ENCODE measurements around the gene PATL2.
"Not testable (repeated sequence)": the region's sequence is repeated elsewhere in the genome, so short reads cannot be mapped to it uniquely, and the experiment has no call there.

Gene PATL2

DNA sequence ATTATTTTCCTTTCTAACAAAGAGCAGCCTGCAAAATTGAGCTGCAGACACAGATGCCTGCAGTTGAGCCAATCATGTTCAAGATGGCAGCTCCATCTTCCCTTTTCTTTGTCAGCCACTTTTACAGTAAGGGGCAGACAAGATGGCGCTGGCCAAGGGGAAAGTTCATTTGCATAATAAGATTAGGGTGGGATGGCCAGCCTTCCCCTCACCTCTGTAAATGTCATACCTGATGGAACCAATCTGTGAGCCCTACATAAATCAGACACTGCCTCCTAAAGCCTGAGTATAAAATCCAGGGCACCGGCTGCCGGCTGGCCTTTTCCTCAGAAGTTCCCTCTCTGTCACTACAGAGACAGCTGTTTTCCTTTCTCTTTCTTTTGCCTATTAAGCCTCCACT, 15.8 kb downstream of the PATL2 start:
- no peak for FAIRE-seq
- no peak for DNase-seq (ENCODE audit: insufficient read length, low spot score)

DNA sequence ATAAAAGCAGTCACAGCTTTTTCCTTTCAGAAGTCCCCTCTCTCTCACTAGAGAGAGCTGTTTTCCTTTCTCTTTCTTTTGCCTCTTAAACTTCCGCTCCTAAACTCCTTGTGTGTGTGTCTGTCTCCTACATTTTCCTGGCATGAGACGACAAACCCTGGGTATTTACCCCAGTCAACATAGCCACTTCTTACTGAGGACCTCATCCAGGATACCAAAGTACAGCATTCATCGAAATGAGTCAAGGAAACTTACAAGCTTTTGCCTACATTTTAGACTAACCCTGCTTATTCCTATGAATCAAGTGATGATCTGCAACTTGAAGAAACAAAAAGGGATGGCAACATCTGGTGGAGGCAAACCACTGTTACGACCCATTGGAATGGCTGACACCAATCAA, 16.7 kb downstream of the PATL2 start:
- FAIRE-seq (no peak), DNase-seq (ENCODE audit: insufficient read length, low spot score) (no peak)

DNA sequence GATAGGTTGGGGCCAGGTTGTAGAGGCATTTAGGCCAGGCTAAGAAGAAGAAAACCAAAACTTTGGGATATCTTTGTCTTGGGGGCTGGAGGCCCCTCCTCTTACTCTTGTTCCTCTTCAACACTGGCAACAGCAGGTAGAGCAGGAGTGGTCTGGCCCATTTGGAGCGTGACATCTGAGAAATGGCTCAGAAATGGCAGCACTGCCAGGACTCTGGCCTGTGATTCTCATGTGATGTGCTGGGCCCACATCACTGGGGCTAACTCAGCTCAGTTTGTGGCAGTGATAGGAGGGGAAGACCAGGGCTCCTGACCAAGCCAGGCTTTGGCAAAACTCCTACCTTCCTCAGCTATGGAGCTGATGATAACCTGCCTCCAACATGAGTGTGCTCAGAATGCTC, 18.5 kb downstream of the PATL2 start:
- no peak for DNase-seq (ENCODE audit: insufficient read length, low spot score)

DNA sequence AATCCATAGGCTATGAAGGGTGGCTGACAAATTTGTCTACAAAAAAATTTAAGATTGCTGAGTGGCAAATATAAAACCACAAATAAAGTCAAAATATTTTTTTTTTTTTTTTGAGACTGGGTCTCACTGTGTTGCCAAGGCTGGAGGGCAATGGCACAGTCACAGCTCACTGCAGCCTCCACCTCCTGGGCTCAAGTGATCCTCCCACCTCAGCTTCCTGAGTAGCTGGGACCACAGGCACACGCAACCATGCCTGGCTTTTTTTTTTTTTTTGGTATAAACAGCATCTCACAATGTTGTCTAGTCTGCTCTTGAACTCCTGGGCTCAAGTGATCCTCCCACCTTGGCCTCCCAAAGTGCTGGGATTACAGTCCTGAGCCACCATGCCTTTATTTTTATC, 20.9 kb downstream of the PATL2 start:
- DNase-seq (ENCODE audit: insufficient read length, low spot score); FAIRE-seq: not testable (repeated sequence)

More for the DNA sequence above, 18.5 kb downstream of the PATL2 start:
- FAIRE-seq: no peak

DNA sequence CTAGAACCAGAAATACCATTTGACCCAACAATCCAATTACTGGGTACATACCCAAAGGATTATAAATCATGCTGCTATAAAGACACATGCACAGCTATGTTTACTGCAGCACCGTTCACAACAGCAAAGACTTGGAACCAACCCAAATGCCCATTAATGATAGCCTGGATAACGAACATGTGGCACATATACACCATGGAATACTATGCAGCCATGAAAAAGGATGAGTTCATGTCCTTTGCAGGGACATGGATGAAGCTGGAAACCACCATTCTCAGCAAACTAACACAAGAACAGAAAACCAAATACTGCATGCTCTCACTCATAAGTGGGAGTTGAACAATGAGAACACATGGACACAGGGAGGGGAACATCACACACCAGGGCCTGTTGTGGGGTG, 21.8 kb downstream of the PATL2 start:
- DNase-seq (ENCODE audit: insufficient read length, low spot score); FAIRE-seq: not testable (repeated sequence)

DNA sequence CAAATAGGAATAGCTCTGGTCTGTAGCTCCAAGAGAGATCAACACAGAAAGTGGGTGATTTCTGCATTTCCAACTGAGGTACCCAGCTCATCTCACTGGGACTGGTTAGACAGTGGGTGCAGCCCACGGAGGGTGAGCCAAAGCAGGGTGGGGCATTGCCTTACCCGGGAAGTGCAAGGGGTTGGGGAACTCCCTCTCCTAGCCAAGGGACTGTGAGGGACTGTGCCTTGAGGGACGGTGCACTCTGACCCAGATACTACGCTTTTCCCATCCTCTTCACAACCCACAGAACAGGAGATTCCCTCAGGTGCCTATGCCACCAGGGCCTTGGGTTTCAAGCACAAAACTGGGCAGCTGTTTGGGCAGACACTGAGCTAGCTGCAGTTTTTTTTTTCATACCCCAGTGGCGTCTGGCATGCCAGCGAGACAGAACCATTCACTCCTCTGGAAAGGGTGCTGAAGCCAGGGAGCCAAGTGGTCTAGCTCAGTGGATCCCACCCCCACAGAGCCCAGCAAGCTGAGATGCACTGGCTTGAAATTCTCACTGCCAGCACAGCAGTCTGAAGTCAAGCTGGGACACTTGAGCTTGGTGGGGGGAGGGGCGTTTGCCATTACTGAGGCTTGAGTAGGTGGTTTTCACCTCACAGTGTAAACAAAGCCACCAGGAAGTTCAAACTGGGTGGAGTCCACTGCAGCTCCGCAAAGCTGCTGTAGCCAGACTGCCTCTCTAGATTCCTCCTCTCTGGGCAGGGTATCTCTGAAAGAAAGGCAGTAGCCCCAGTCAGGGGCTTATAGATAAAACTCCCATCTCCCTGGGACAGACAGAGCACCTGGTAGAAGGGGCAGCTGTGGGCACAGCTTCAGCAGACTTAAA, 28.1 kb downstream of the PATL2 start:
- not testable (repeated sequence) for FAIRE-seq

DNA sequence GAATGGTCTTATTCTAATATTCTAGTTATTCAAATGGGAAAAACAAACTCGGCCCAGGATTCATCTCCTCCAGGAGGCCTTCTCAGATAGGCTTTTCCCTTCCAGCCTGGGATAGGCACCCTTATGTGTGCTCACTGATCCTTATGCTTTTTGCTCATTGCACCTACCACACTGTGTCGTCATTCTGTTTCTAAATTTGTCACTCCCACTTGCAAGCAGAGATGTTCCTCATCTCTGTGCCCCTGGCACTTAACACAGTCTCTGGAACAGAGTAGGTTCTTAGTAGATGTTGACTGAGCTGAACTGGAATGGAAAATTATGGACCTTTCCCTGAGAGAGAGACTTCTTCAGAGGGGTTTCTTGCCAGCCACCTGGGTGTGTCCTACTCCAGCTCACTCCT, 28.9 kb downstream of the PATL2 start:
- no peak for FAIRE-seq
- DNase-seq (ENCODE audit: insufficient read length, low spot score): no peak

More for the DNA sequence above, 28.1 kb downstream of the PATL2 start:
- DNase-seq (ENCODE audit: insufficient read length, low spot score): not testable (repeated sequence)

DNA sequence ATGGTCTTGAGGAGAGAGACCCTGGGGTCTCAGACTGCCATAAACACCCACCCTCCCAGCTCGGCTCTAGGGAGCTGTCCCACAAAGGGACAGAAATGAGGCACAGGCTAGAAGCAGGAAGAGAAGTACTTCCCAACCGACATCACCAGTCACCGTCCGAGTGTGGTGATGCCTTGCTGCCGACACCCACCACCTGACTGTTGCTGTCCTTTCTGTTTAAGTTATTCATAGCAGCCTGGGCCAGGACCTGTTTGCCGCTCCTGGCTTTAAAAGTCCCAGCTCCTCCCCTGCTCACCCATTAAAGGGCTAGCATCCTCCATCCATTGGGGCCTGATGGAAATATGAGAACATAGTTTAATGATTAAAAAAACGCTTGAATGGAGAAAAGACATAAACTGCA, 34.4 kb downstream of the PATL2 start:
- FAIRE-seq: no peak
- DNase-seq (ENCODE audit: insufficient read length, low spot score): no peak

DNA sequence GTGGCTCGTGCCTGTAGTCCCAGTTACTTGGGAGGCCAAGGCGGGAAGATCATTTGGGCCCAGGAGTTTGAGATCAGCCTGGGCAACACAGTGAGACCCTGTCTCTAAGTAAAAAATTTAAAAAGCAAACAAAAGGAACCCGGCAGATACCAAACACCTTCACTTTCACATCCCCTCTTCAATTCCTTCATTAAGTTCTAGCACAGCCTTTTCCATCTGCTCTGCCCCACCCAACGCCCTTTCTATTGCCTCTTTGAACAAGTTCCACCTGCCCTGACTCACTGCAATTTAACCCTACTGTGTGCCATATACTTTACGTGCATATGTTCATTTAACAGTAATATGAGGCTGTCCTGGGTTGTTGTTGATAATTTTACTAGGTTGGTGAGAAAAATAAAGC, 35.2 kb downstream of the PATL2 start:
- DNase-seq (ENCODE audit: insufficient read length, low spot score) (no peak), FAIRE-seq (no peak)

DNA sequence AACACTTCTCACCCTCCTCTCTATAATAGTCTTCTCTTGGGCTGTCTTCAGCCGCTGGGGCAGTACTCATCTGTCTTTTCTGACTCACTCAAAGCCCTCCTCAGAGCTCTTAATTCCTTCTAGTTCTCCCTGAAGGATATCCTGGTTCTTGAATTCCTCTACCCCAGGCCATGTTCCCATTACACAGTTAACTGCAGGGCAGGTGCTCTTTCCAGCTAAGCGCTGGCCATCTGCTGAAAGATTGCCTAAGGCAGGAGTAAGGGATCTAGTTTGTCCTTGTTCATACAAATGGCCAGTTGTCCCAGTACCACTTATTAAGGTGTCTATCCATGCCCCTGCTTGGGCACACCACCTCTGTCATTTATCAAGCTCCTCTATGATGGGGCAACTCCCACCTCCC, 37.5 kb downstream of the PATL2 start:
- DNase-seq (ENCODE audit: insufficient read length, low spot score) (no peak), FAIRE-seq (no peak)

DNA sequence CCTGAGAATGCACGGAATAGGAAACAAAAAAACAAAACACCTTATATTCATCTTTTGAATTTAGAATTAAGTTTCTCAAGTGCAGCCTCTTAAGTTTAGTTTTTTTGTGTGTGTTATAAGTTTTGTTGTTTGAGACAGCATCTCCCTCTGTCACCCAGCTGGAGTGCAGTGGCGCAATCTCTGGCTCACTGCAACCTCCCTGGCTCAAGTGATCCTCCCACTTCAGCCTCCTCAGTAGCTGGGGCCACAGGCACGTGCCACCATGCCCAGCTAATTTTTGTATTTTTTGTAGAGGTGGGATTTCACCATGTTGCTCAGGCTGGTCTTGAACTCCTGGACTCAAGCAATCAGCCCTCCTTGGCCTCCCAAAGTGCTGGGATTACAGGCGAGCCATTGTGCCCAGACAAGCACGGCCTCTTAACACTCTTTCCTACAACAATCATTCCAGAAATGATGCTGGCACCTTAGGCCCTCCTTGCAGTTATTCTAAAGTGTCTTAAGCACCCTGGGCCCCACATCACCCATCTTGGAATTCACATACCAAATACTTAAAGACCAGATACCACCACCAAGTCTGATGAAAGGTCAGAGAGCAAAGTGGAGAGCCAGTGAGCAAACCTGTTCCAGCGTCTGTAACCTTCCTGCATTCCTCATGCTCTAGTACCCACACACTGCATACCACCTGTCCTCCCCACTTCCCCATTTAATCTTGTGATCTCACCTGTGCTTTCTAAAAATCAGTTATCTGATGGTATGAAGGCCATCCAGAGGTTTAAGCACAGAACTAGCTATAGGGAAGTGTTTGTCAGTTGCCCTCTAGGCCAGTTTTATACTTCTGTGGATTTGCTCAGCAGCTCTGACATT, 40.8 kb downstream of the PATL2 start:
- no peak for DNase-seq (ENCODE audit: insufficient read length, low spot score)
- no peak for FAIRE-seq

DNA sequence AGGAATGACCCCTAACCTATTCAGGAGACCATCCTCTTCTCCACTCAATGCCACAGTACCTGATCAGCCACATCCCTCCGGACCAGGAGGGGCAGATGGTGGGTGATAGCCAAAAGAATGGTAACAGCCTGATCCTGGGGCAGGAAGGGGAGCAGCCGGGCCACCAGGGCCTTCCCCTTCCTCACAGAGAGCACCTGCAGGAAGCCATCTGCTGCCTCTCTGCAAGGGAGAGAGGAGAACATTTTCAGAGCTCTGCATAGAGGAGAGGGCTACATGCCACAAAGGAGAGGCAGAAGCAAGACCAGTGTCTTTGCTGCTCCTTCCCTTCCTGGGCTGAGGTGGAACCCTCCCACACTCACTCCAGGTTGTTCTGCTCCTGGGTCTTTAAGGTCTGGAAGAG, 42.2 kb downstream of the PATL2 start:
- no peak for FAIRE-seq
- no peak for DNase-seq (ENCODE audit: insufficient read length, low spot score)

DNA sequence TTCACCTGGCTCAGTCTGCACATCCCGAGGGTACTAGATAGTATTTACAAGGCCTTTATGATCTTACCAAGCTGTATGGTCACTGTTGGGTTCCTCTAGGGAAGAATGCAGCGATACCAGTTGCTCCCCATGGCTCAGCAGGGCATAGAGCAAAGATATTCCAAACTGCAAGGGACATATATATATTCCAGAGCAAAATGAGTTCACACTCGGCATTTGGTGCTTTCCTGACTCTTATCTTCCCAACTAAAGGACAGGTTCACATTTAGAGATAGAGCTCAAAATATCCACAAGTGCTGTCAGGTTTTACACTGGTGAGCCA, 44.1 kb downstream of the PATL2 start:
- no peak for DNase-seq (ENCODE audit: insufficient read length, low spot score)
- no peak for FAIRE-seq

DNA sequence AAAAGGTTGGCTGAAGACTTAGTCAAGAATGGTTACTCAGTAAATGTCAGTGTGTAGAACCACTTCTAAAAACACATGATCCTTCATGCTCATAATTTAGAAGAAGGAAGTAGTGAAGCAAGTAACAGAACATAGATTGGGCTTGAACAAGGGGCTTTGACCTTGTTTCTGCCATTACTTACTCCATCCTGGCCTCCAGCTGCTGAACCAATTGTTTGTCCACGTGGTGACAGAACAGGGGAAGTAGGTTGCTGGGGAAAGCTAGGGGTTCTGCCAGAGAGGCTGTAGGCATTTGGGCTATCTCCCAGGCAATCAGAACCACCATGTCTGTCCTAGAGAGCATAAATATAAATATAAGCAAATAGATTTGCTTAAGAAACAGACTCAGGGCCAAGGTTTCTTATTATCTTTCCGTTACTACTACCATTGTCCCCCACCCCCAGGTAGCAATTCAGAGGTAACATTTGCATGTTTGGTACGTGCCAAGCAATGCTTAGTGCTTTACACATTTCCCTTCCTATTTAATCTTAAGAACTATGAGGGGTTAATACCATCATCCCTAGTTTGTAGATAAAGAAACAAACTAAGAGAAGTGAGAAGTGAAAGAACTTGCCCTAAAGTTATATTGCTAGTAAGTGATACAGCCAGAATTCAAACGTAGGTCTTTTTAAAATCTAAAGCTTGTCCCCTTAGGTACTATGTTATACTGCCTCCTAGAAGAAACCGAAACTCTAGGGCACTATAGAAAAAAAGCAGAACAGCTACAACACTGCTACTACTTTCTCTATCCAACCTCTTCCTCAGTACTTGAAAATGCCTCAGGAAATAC, 44.7 kb downstream of the PATL2 start:
- FAIRE-seq (no peak), DNase-seq (ENCODE audit: insufficient read length, low spot score) (no peak)

DNA sequence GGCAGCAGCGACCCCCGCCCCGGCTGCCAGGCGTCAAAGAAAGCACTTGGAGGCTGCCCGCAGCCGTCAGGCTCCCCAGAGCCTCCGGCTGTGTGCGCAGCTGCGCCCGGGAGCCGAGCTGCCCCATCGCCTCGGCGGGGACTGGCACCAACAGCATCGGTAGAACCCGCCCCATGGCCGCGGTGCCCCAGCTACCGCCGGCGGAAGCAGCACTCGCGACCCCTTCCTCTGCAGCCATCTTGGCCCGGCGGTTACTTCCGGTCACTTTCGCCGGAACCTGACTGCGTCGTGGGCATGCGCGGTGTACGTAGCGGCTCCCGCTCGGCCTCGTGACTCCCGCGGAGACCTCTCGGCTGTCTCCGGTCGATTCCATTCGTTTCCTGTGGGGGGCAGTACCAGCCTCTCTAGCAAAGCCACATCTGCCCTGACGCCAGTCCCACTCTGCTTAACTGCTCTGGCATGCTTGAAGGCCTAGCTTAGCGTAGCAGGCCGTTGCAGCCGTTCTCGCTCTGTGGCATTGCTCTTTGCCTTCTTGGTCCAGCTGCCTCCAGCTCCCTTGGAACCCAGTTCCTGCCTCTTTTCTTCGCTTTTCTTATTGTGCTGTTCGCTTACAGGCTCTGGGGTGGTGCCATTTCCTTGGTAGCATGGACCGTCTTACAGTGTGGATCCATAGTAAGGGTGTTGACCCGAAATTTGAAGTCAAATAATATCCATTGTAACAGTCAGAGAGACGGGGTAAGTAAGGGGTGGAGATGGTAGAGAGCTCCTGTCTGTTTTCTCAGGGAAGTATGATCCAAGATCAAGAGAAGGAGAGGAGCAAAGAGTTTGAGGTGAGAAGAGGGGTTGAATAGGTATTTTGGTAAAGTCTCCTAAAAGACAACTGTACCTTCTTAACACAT, 47.5 kb downstream of the PATL2 start, which contains the start of gene SPG11:
SPG11 (minus strand) TSS at position 253 of the 899 bp plus-strand sequence; CDS start at position 238, 15 bp downstream.
- peak; percentile 93 for DNase-seq (ENCODE audit: insufficient read length, low spot score)
- peak; percentile 97 for FAIRE-seq

DNA sequence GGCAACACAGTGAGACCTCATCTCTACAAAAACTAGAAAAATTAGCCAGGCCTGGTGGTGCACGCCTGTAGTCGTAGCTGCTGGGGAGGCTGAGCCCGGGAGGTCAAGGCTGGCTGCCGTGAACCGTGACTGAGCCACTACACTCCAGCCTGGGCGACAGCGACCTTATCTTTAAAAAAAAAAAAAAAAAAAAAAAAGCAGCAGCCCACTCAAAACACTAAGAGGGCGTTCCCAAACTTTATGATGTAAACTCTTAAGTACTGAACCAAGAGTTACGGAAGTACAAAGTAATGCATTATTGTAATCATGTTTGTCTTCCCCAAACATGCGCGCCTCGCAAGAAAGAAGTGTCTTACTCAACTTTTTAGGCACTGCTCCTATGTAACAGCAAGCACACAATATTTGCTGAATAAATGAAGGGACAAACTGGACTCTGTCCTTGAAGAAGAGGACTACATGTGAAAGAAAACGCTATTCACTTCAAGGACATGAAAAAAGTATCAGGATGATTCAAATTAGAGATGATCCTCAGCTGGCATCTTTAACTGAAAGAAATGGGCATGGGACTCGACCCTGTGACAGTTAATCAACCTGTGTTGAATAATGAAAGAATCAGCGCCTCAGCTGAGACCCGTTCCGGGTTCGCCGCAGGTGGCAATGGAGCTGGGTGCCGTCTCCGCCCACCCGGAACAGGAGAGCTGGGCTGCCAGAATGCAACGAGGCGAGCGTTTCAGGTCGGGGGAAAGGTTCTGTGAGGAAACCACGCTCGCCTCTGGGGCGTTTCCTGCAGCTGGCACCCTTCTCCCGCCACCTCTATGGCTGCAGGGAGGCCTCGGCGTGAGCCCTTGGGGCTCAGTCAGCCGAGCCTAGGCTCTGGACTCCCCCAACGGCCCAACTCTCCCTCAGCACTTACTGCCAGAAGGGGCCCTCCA, 48.4 kb downstream of the PATL2 start:
- DNase-seq (ENCODE audit: insufficient read length, low spot score) (peak; percentile 50), FAIRE-seq (no peak)

DNA sequence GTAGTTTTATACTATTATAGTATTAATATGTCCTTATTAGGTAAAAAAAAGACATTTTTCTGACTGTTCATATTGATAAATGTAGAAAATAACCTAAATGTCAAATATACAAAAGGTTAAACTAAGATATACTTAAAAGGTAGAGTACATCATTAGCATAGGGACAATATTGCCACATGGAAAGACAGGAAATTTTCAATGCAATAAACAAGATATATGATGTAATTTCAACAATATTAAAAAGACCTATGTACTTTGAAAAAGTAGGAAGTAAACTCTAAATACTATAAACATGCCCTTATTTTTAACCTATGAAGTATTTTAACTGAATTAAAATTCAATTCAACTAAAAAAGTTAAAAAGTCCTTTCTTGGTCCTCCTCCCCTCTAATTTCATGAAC, 49.5 kb downstream of the PATL2 start:
- no peak for FAIRE-seq

DNA sequence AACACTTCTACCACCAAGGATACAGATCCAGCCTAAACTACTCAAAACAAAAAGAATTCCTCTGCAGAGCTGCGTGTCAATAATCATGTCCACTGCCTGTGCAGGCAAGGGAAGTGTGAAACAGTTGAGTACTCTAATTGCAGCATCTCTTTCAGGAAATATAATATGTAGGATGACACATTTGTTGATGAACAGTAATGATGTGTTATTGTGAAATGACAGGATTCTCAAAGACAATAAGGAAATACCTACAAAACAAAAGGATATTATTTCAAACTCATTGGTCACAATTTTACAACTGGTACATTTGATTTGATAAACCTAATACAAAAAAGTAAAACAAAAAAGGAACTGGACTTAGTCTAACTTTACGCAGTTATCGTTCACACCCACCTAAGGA, 52.1 kb downstream of the PATL2 start:
- no peak for FAIRE-seq

More for the DNA sequence above, 49.5 kb downstream of the PATL2 start:
- DNase-seq (ENCODE audit: insufficient read length, low spot score): no peak

DNA sequence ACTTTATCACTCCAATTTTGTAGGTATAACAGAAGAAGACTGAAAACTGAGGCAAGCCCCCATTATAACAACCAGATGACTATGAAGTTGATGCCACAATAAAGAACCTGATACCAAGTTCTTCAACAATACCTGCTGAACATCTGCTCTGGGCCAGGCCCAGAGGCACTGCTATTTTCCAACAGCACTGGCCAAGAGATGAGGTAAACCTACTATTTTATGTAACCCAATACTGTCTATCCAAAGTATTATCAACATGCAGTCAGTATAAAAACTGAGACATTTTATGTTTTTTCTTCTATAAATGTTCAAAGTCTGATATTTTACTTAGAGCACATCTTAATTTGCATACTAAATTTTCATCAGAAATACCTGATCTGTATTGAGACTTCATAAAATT, 53.7 kb downstream of the PATL2 start:
- FAIRE-seq: no peak

More for the DNA sequence above, 52.1 kb downstream of the PATL2 start:
- DNase-seq (ENCODE audit: insufficient read length, low spot score): no peak

More for the DNA sequence above, 53.7 kb downstream of the PATL2 start:
- no peak for DNase-seq (ENCODE audit: insufficient read length, low spot score)

All from HTR-8/SVneo (cell line).